T-helper 1 cell treated with Interleukin-12 subunit alpha and Interleukin-12 subunit beta and Interleukin-4 antibody, amounts not matched to agents 30 ng/mL and 1 ng/mL, for 36 hours (primary cell): ENCODE data around the gene RNF166. TPM values are rescaled to one million over a fixed set of nuclear protein-coding genes. Genes with fewer than 3 reads are reported as not detected.

Experiments
- intact Hi-C: fragments of 100-400 bp; cut with micrococcal nuclease; formaldehyde crosslinking; loops from one replicate; pipeline ENCODE4 v1.15.1; 2024
- total RNA-seq: library from RNA; stranded (reverse); gene quantifications from 2 replicates; pipeline ENCODE4 v1.2.3, GENCODE V29; 2022

Gene RNF166
- total RNA-seq, 1 donor from 2014 or later, result 132 TPM

GRCh38 chr16:88681084-88681680 is 25.0 kb downstream of the RNF166 start:
- intact Hi-C loops, result loop anchor here (1.0 kb wide), 2 partner anchors 30 to 100 kb away; partner anchors contain the start of gene CYBA

- intact Hi-C loops, result loop anchor here (1.0 kb wide), 2 partner anchors 29 to 101 kb away; partner anchors contain the start of gene CYBA
Observed at GRCh38 chr16:88680554-88681083, 25.6 kb downstream of the RNF166 start.

- intact Hi-C loops, result no loop called here
Observed at GRCh38 chr16:88678224-88678979, 27.8 kb downstream of the RNF166 start.

GRCh38 chr16:88677721-88678120 is 28.5 kb downstream of the RNF166 start:
- intact Hi-C loops, result no loop called here

- intact Hi-C loops, result no loop called here
Observed at GRCh38 chr16:88676502-88677242, 29.5 kb downstream of the RNF166 start.

- intact Hi-C loops, result no loop called here
Observed at GRCh38 chr16:88673716-88674379, 32.4 kb downstream of the RNF166 start.

GRCh38 chr16:88672776-88673175 is 33.4 kb downstream of the RNF166 start:
- intact Hi-C loops, result no loop called here

GRCh38 chr16:88671806-88672205 is 34.4 kb downstream of the RNF166 start:
- intact Hi-C loops, result no loop called here

- intact Hi-C loops, result loop anchor here (10.0 kb wide), 1 partner anchor 715 kb away; the partner anchor contains the start of gene BANP
Observed at GRCh38 chr16:88669980-88670379, 36.2 kb downstream of the RNF166 start.

GRCh38 chr16:88669493-88669892 is 36.7 kb downstream of the RNF166 start:
- intact Hi-C loops, result loop anchor here (10.0 kb wide), 1 partner anchor 715 kb away; the partner anchor contains the start of gene BANP

GRCh38 chr16:88667461-88667860 is 38.7 kb downstream of the RNF166 start:
- intact Hi-C loops, result loop anchor here (10.0 kb wide), 1 partner anchor 713 kb away; the partner anchor contains the start of gene BANP

- intact Hi-C loops, result loop anchor here (10.0 kb wide), 1 partner anchor 711 kb away; the partner anchor contains the start of gene BANP
Observed at GRCh38 chr16:88665570-88665969, 40.6 kb downstream of the RNF166 start.

GRCh38 chr16:88665148-88665547 is 41.1 kb downstream of the RNF166 start:
- intact Hi-C loops, result loop anchor here (10.0 kb wide), 1 partner anchor 710 kb away; the partner anchor contains the start of gene BANP

GRCh38 chr16:88662843-88663606 is 43.2 kb downstream of the RNF166 start, which contains the start of gene MVD:
Gene MVD, minus strand, starts transcription at chr16:88663091. Its CDS starts 11 bp downstream, at chr16:88663080.
- intact Hi-C loops, result loop anchor here (1.0 to 10.0 kb wide), 10 partner anchors 12 to 708 kb away; partner anchors contain the start of genes BANP, CDT1, CTU2 and CYBA

GRCh38 chr16:88662222-88662842 is 43.9 kb downstream of the RNF166 start:
- intact Hi-C loops, result loop anchor here (5.0 to 10.0 kb wide), 3 partner anchors 125 to 708 kb away; partner anchors contain the start of genes BANP, CDT1 and PIEZO1

- intact Hi-C loops, result loop anchor here (5.0 to 10.0 kb wide), 3 partner anchors 126 to 707 kb away; partner anchors contain the start of genes BANP, CDT1 and PIEZO1
Observed at GRCh38 chr16:88661468-88661867, 44.7 kb downstream of the RNF166 start.

GRCh38 chr16:88659160-88659559 is 47.0 kb downstream of the RNF166 start:
- intact Hi-C loops, result no loop called here

GRCh38 chr16:88658714-88659113 is 47.5 kb downstream of the RNF166 start:
- intact Hi-C loops, result no loop called here

GRCh38 chr16:88657371-88657770 is 48.8 kb downstream of the RNF166 start:
- intact Hi-C loops, result no loop called here
